ENCODE results near the gene FCMR.

DNA sequence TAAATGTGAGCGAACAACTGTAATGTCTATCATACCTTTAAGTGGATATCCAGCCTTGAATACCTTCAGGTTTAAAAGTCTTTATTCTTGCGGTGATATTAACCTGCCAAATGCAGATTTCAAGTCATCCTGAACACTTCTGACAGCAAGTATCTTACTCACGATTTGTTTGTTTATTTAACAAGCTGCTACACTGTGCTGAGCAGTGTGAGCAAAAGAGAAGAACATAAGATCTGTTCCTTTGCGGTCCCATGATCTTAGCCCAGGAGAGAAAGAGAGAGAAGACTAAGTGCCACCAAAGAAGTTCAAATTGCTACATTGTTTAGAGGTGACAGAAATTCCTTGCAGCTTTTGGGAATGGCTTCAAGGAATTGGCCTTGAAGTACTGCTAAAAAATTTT, 34.0 kb downstream of the FCMR start:
- TF ChIP-seq, protein P1, sequence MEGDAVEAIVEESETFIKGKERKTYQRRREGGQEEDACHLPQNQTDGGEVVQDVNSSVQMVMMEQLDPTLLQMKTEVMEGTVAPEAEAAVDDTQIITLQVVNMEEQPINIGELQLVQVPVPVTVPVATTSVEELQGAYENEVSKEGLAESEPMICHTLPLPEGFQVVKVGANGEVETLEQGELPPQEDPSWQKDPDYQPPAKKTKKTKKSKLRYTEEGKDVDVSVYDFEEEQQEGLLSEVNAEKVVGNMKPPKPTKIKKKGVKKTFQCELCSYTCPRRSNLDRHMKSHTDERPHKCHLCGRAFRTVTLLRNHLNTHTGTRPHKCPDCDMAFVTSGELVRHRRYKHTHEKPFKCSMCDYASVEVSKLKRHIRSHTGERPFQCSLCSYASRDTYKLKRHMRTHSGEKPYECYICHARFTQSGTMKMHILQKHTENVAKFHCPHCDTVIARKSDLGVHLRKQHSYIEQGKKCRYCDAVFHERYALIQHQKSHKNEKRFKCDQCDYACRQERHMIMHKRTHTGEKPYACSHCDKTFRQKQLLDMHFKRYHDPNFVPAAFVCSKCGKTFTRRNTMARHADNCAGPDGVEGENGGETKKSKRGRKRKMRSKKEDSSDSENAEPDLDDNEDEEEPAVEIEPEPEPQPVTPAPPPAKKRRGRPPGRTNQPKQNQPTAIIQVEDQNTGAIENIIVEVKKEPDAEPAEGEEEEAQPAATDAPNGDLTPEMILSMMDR (IDR thresholded peaks at IDR 0.05), result no peak
- no peak for TF ChIP-seq EZH2 (IDR thresholded peaks at IDR 0.05; ENCODE audit: borderline replicate concordance, insufficient read depth, low read depth, low read length, poor library complexity, severe bottlenecking)

Measured in B cell (primary cell).